HG03095 (cell line): ENCODE measurements around the gene RAB8B.

ENCODE experiments used
- ATAC-seq: cut with Tn5 transposase; IDR thresholded peaks from one replicate; pipeline ENCODE4 v1.9.1; 2021; ENCODE audit warnings: moderate library complexity; ENCODE audit not compliant: unreplicated experiment

RAB8B gene

DNA sequence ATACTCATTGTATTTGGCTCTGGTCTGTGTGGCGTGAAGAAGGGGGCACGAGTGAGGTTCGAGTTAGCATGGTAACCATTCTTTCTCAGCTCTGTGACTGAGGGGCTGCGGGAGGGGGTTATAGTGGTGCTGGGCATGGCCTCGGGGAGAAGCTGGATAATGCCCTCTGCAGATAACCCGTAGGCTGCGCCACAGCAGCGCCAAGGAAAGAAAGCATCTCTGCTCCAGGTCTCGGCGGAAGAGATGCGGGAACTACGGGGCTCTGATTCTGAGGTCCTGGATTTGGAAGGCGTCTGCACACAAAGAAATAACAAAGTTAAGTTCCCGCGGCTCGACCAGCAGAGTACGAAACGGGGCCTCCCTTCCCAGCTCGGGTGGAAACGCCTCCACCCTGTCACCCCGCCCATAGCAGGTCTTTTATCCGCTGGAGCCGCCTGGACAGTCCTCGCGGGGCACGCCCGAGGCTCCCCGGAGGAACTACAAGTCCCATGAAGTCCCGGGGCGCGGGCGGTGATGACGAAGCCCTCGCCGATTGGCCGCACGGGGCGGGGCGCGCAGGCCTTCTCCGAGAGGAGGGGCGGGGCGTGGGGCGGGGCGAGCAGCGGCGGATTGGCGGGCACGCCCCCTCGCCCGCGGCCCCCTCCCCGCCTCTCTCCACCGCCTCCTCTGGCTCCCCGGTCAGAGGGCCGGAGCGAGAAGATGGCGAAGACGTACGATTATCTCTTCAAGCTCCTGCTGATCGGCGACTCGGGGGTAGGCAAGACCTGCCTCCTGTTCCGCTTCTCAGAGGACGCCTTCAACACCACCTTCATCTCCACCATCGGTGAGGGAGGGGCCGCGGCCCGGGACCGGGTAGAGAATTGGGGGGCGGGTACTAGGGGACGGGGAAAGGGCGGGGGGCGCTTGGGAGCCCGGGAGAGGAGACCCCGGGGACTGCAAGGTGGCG is at the start of gene RAB8B:
Gene RAB8B, plus strand, starts transcription at position 681 of the 946 bp plus-strand sequence. Its CDS starts 19 bp downstream, at position 700.
- ATAC-seq: peak; percentile 69

- ATAC-seq: no peak
Observed at GRCh38 chr15:63140936-63141335, 48.5 kb upstream of the RAB8B start.

DNA sequence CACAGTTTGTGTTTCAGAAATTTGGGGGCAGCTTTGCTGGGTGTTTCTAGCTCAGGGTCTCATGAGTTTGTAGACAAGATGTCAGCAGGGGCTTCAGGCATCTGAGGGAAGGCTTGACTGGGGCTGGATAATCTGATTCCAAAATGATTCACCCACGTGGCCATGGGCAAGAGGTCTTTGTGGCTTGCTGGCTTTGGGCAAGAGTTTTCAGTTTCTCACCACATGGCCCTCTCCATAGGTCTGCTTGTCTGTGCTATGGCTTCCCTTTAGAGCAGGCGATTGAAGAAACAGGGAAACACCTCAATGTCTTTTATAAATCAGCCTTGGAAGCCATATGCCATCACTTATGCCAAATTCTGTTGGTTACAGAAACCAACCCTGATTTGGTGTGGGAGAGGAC is 44.0 kb upstream of the RAB8B start:
- ATAC-seq: no peak

DNA sequence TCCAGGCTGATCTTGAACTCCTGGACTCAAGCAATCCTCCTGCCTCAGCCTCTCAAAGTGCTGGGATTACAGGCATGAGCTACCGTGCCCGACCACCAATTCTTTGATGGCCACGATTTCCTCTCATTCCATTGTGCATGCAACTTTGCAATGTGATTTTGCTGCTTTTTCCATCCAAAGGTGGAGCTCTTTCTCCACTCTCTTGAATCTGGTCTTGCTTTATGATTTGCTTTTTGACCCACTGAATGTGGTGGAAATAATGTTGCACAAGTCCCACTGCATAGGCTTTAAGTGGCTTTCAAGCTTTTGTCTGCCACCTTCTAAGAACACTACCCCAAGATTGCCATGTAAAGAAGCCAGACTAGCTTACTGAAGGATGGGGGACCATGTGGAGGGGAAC is 42.7 kb upstream of the RAB8B start:
- ATAC-seq: no peak

DNA sequence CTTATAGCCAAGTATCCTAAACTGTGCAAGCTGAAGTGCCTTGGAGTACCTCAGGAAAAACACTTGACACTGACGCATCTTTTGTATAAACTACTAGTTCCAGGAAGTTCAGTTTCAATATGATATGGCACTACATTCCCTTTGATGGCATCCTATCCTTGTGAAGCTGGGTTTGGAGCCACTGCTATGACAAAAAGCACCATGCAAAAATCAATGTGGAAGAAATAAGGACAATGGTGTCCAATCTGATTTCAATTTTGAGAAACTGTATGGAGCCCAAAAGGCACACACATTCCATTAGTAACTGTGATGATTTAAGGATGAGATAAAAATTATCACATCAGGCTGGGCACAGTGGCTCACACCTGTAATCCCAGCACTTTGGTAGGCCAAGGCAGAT is 37.7 kb upstream of the RAB8B start:
- no peak for ATAC-seq

DNA sequence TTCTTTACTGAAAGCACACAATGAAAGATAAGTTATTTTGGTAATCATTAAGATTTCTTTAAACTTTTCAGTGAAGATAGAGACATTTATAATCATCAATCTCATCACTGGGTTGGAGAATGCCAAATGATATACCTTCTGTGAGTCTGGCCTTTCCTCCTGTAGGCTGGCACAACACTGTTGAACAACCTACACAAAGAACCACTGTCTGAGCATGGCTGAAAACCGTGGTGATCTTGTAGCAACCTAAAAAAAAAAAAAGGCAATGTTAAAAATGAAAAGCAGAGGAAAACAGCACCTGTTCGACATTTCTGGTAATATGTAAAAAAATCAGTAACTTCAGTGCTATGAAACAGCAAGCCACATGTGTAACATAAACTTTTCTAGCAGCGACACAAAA is 33.9 kb upstream of the RAB8B start:
- ATAC-seq: no peak

- no peak for ATAC-seq
Observed at GRCh38 chr15:63156086-63156710, 33.2 kb upstream of the RAB8B start.

DNA sequence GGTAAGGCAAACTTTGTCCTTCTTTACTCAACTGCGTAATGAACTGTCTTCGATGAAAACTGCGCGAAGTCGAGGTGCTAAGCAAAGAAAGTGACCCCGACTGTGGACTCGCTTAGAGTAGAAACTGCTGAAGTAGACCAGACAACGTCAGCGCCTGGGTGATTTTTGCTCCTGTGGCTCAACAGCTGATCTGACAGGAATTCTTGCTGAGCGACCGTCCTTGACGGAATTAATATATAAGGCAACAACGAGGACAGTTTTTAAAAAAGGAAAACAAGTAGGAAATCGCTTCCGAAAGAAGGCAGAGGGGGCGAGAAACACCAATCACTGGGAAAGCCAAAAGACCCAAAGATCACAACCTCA is 32.7 kb upstream of the RAB8B start:
- no peak for ATAC-seq

- peak; percentile 81 for ATAC-seq
Observed at GRCh38 chr15:63157118-63157843, 32.1 kb upstream of the RAB8B start, which contains the start of gene RPS27L. Gene RPS27L (minus strand): TSS chr15:63157477. CDS start chr15:63157405, 72 bp downstream.

GRCh38 chr15:63157891-63158431 is 31.4 kb upstream of the RAB8B start:
- ATAC-seq: peak; percentile 6

- no peak for ATAC-seq
Observed at GRCh38 chr15:63160638-63161037, 28.8 kb upstream of the RAB8B start.

DNA sequence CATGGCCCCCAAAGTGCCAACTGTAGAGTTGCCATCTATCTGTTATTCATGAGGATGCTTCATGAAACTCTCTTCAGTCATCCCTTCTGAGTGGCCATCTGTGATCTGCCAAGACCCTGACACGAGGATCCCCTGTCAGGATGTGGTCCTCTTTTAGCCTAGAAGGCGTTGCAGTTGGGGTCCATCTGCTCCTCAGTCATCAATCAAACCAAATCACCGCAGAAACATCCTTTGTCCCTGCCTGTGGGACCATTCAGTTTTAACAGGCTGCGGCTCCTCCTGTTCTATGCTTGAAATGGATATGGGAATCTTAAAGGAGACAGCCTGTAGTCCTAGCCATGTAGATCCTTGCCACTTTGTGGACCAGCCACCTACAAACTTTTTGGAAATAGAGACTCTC is 26.2 kb upstream of the RAB8B start:
- no peak for ATAC-seq

GRCh38 chr15:63165166-63165859 is 24.1 kb upstream of the RAB8B start:
- ATAC-seq: no peak

DNA sequence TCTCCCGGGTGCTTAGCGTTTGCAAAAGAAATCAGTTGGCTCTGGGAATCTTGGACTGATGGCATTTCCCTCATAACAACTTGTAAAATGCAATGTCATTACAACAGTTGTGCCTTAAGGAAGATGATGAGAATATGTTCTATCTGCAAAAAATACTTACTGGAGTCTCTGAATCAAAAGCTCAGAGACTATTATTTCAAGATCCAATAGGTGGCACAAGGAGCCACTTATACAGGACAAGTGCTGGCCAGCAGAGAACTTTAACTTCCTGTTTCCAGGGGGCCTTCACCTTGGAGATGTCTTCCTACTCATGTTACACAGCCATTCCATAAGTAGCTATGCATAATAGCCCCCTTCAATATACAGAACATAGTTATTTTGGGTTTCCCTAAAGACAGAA is 23.2 kb upstream of the RAB8B start:
- ATAC-seq: no peak

DNA sequence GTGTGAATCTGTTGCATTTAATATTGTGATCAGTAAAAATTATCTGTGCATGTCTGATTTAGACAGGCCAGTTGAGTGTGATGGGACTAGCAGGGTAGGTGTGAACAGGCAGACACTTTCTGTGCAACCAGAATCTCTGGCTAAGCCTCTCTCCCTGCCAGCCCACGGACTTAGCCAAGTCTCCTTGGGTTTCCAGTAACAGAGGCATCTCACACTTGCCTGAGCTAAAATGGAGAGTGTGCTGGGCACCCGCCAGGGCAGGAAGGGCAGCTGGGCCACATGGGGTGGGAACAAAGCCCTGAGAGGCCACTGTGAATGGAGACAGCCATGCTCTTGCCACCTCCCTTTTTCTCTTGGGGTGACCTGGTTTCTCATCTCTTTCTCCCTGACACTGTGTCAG is 19.6 kb upstream of the RAB8B start:
- ATAC-seq: no peak

- no peak for ATAC-seq
Observed at GRCh38 chr15:63172376-63172775, 17.0 kb upstream of the RAB8B start.

DNA sequence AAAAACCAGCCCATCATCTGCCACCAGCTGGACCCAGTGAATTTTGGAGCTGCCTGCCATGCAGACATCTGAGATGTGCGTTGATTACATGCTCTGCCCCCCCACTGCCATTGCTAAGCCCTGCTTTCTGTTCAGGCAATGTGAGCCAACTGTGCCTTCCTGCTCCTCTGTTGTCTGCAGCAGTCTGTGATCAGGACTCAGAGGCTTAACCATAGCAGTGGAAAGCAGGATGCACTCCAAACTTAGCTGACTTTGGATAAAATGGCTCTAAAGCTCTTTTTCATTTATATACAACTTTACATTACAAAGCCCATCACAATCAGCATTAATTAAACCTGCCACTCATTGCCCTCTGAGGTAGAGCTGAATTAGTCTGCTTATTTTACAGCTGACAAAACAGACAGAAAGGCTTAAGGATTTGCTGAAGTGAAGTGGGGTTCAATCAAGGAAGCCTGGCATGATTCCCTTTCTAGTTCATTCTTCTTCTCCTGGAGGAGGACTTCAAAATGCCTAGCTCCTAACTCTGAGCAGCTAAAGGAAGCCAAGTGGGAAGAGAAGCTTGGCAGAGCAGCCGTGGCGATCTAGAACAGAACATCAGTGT is 16.5 kb upstream of the RAB8B start:
- ATAC-seq: no peak

DNA sequence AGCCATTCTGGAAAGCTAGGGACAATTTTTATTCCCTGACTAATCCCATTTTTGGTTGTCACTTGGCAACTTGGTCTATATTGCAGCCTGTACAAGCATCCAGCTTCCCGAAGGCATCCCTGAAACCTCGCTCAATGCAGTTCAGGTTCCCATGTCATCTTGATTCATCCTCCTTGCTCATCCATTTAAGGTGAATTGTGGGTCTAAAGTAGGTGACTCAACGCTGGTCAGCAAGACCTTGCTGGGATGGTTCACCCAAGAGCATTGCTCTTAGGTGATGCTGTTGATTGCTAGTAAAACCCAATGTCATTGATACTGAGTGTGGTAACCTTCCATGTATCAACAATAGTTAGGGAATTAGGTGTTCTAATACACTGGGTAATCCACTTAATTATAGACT is 13.1 kb upstream of the RAB8B start:
- no peak for ATAC-seq

DNA sequence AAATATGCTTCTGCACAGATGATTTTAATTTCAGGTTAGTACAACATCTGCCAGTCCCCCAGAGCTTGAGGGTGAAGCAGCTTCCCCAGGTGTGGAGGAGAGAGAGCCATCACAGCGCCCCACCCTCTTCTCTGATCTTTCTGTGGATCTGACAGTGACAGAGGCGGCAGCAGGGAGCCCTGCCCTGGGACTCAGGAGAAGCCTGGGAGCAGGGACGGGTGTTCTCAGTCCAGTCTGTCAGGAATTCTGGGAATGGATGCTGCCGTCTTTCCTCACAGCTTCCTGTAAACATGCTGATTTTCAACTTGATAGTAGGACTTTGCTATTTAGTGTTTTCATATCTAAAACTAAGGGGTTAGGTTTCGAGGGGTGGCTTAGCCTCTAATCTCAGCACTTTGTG is 11.4 kb upstream of the RAB8B start:
- ATAC-seq: no peak

- no peak for ATAC-seq
Observed at GRCh38 chr15:63180746-63181145, 8.7 kb upstream of the RAB8B start.
